Endothelial cell of umbilical vein (primary cell): ENCODE results near the gene CNGB1.

Source experiments
- CTCF ChIP-seq, 2 donors: IDR thresholded peaks; 1 replicate in 1 of 2; 2 replicates in 1 of 2; pipeline ENCODE4 v1.5.1; 2011; ENCODE audit warnings: low read length in 2 of 2, mild to moderate bottlenecking in 2 of 2, moderate library complexity in 2 of 2, control low read depth in 1 of 2, inconsistent platforms in 1 of 2, low read depth in 1 of 2; ENCODE audit not compliant: insufficient read depth in 1 of 2; ENCODE audit errors: extremely low read depth in 1 of 2
- EZH2 ChIP-seq: IDR thresholded peaks from 2 replicates; pipeline ENCODE4 v1.6.1; 2012; ENCODE audit warnings: borderline replicate concordance, low read depth, mild to moderate bottlenecking, moderate library complexity, low read length, inconsistent platforms; ENCODE audit not compliant: severe bottlenecking
- JUN ChIP-seq: IDR thresholded peaks from 2 replicates; pipeline ENCODE4 v1.6.1; 2011; ENCODE audit warnings: borderline replicate concordance, low read depth; ENCODE audit not compliant: insufficient read length, insufficient read depth
- MYC ChIP-seq: IDR thresholded peaks from one replicate; pipeline ENCODE4 v1.6.1; 2011; ENCODE audit warnings: mild to moderate bottlenecking, low read depth, low read length
- POLR2A ChIP-seq: IDR thresholded peaks from 2 replicates; pipeline ENCODE4 v1.6.1; 2012; ENCODE audit warnings: low read depth, mild to moderate bottlenecking, control low read depth, low read length
- POLR2AphosphoS5 ChIP-seq: IDR thresholded peaks from 2 replicates; pipeline ENCODE4 v1.6.1; 2012; ENCODE audit warnings: low read depth, mild to moderate bottlenecking, control low read depth, low read length, moderate library complexity; ENCODE audit not compliant: insufficient read depth
- TF ChIP-seq, protein P1 (sequence below): IDR thresholded peaks from 2 replicates; pipeline ENCODE4 v1.6.1; 2011; ENCODE audit not compliant: insufficient read depth, insufficient read length

GRCh38 chr16:57840833-57841232 lies 130.1 kb downstream of the CNGB1 start:
- TF ChIP-seq CTCF (IDR thresholded peaks at IDR 0.05; ENCODE audit: extremely low read depth in 1 of 2, insufficient read depth in 1 of 2, low read depth in 1 of 2, low read length in 2 of 2) (no peak), POLR2A (no peak), EZH2 (no peak), POLR2AphosphoS5 (no peak), MYC (no peak), JUN (no peak)
- TF ChIP-seq, protein P1, sequence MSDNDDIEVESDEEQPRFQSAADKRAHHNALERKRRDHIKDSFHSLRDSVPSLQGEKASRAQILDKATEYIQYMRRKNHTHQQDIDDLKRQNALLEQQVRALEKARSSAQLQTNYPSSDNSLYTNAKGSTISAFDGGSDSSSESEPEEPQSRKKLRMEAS, result no peak
